HepG2 (cell line): Measurements from ENCODE around the gene OTUB2. TPM values are rescaled to one million over a fixed set of nuclear protein-coding genes. Genes with fewer than 3 reads are reported as not detected.

Source experiments
- ATAC-seq: fragments of 200-7000 bp; cut with Tn5 transposase; 3 replicates; pipeline ENCODE4 v1.9.1; 2020; ENCODE audit warnings: mild to moderate bottlenecking, moderate library complexity
- BruUV-seq: library from RNA; stranded (reverse); fragments of 400-500 nt; replicated peaks from 2 replicates; lab custom pipeline; 2021; lab: Mats Ljungman, UMichigan
- CTCF ChIA-PET: fragments of 300-600 bp; formaldehyde crosslinking; extraction: SDS; loops from one replicate; lab custom pipeline; 2021; ENCODE audit warnings: low total read pairs, inconsistent platforms, low intra/inter-chr PET ratio; lab: Yijun Ruan, JAX
- POLR2A ChIA-PET: fragments of 350-600 bp; sonication (Branson Sonifier 250); formaldehyde crosslinking; loops from one replicate; lab custom pipeline; 2020; ENCODE audit warnings: antibody characterized with exemption, inconsistent platforms; lab: Yijun Ruan, JAX
- DNase-seq: peaks from one replicate; pipeline ENCODE4 v3.0.0-alpha.2; 2015; ENCODE audit warnings: low spot score
- FAIRE-seq: peaks from 3 replicates; lab custom pipeline; 2011; peaks lifted over from hg19 to GRCh38; lab: Jason Lieb, UNC
- H2AFZ ChIP-seq: one replicate; pipeline ENCODE4 v1.6.1; 2011; ENCODE audit warnings: low read length, inconsistent platforms
- H3K27ac ChIP-seq: fragments of 300-600 bp; 3 replicates; pipeline ENCODE4 v1.8.0; 2011; ENCODE audit warnings: mixed run types, mild to moderate bottlenecking, mixed read lengths, low read length, inconsistent platforms; ENCODE audit not compliant: insufficient read depth; ENCODE audit errors: extremely low read length
- H3K27me3 ChIP-seq, 2 experiments: fragments of 200-600 bp in 1 of 2; 2 replicates in 1 of 2; 3 replicates in 1 of 2; pipeline versions ENCODE4 v1.6.0 to v1.8.0; 2011; ENCODE audit warnings: low read length in 2 of 2, mild to moderate bottlenecking in 2 of 2, moderate library complexity in 2 of 2, inconsistent platforms in 1 of 2; ENCODE audit not compliant: insufficient read depth in 2 of 2, control insufficient read depth in 1 of 2
- H3K36me3 ChIP-seq, 2 experiments: fragments of 200-600 bp in 1 of 2; replicated peaks in 1 of 2; 2 replicates in 1 of 2; 3 replicates in 1 of 2; pipeline versions ENCODE4 v1.5.1 to v1.8.0; 2011; ENCODE audit warnings: low read length in 2 of 2, inconsistent platforms in 1 of 2; ENCODE audit not compliant: insufficient read depth in 2 of 2, control insufficient read depth in 1 of 2
- H3K4me1 ChIP-seq: 2 replicates; pipeline ENCODE4 v1.5.1; 2012; ENCODE audit warnings: low read length, inconsistent platforms; ENCODE audit not compliant: insufficient read depth
- H3K4me2 ChIP-seq: 2 replicates; pipeline ENCODE4 v1.6.0; 2011; ENCODE audit warnings: low read depth, low read length, inconsistent platforms
- H3K4me3 ChIP-seq, 3 experiments: fragments of 200-600 bp in 1 of 3; sonication (generic), shearing (Covaris generic) in 1 of 3; replicated peaks in 1 of 3; 2 replicates each; pipeline ENCODE4 v1.5.1; 2011 to 2016; ENCODE audit warnings: low read length in 3 of 3, inconsistent platforms in 2 of 3, low read depth in 2 of 3, mild to moderate bottlenecking in 2 of 3, control low read depth in 1 of 3, mixed read lengths in 1 of 3; ENCODE audit not compliant: insufficient read depth in 1 of 3
- H3K79me2 ChIP-seq: one replicate; pipeline ENCODE4 v1.6.1; 2011; ENCODE audit warnings: low read length, inconsistent platforms; ENCODE audit not compliant: insufficient read depth
- H3K9ac ChIP-seq: 2 replicates; pipeline ENCODE4 v1.6.0; 2011; ENCODE audit warnings: mild to moderate bottlenecking, low read depth, low read length, inconsistent platforms; ENCODE audit not compliant: insufficient read depth
- H3K9me3 ChIP-seq: 2 replicates; pipeline ENCODE4 v1.5.1; 2012; ENCODE audit warnings: mild to moderate bottlenecking, low read length
- H4K20me1 ChIP-seq: 2 replicates; pipeline ENCODE4 v1.6.0; 2011; ENCODE audit warnings: inconsistent platforms, mild to moderate bottlenecking, low read length, moderate library complexity; ENCODE audit not compliant: insufficient read depth
- GATAD1 ChIP-seq: IDR thresholded peaks from 2 replicates; pipeline ENCODE4 v1.6.1; 2016; ENCODE audit warnings: missing genetic modification reagents, missing compliant biosample characterization
- MYC ChIP-seq: sonication (generic); formaldehyde crosslinking; IDR thresholded peaks from 2 replicates; pipeline ENCODE4 v1.9.0; 2021; ENCODE audit warnings: missing genetic modification reagents, borderline replicate concordance
- ZBTB39 ChIP-seq: sonication (generic); formaldehyde crosslinking; IDR thresholded peaks from 2 replicates; pipeline ENCODE4 v1.5.0; 2020; ENCODE audit warnings: missing genetic modification reagents
- ZMYM3 ChIP-seq: sonication (generic); formaldehyde crosslinking; IDR thresholded peaks from 2 replicates; pipeline ENCODE4 v1.5.1; 2020; ENCODE audit warnings: mild to moderate bottlenecking, missing genetic modification reagents
- WGBS: methylation state at CpG from one replicate; pipeline ENCODE4 v1.1.6; 2017; ENCODE audit warnings: low lambda C conversion rate; 5-methylcytosine and 5-hydroxymethylcytosine counted together
- in situ Hi-C: cut with HindIII; loops from 2 replicates; pipeline ENCODE4 v1.10.0; 2017; ENCODE audit warnings: low pct_unique_long_range_greater_than_20kb; ENCODE audit not compliant: extremely low pct_ligation_motif_present
- intact Hi-C: fragments of 100-400 bp; cut with micrococcal nuclease; formaldehyde crosslinking; loops from one replicate; pipeline ENCODE4 v1.10.0; 2022; ENCODE audit not compliant: unreplicated experiment
- polyA plus RNA-seq, 8 experiments: library from polyadenylated mRNA; depleted of rRNA in 3 of 8; stranded (reverse) in 7 of 8; unstranded in 1 of 8; fragments of >200 nt; fragmentation: Illumina TruSeq in 4 of 8; extraction: Trizol in 4 of 8; gene quantifications; 2 replicates each; pipeline versions ENCODE4 v1.2.1 to v1.2.3, GENCODE V29; 2011 to 2016; ENCODE audit warnings: low read depth in 4 of 8, missing spikeins in 1 of 8, mixed read lengths in 1 of 8; ENCODE audit not compliant: insufficient read depth in 1 of 8
- total RNA-seq, 5 experiments: library from RNA; depleted of rRNA; stranded (reverse); fragments of >200 nt; fragmentation: Illumina TruSeq; extraction: Trizol; gene quantifications; 2 replicates each; pipeline ENCODE4 v1.2.3, GENCODE V29; 2016; ENCODE audit warnings: low read depth in 1 of 5
- TF ChIP-seq, protein P1 (sequence below): sonication (generic); formaldehyde crosslinking; IDR thresholded peaks from 2 replicates; pipeline ENCODE4 v1.4.0; 2020; ENCODE audit warnings: missing genetic modification reagents, borderline replicate concordance

OTUB2 gene
- total and polyA plus RNA-seq, 2 of the 13 experiments (the other 11 are each of a cell fraction or from before 2014, with no cell fraction given): 2.2 to 2.4 TPM

GRCh38 chr14:93991649-93992048 lies 34.5 kb upstream of the OTUB2 start:
- no peaks in the 10 kb centered on the region for H4K20me1 ChIP-seq
- in situ Hi-C loops (no loop called here), intact Hi-C loops (no loop called here)
- no peak overlapping the region for H2AFZ ChIP-seq
- H3K79me2 ChIP-seq: no peaks in the 10 kb centered on the region
- H3K4me3 ChIP-seq: no peak overlapping the region
- ChIA-PET POLR2A (no interaction called here), CTCF (no interaction called here)
- ATAC-seq: no peak
- BruUV-seq: no TSS peak
- H3K4me1 ChIP-seq: peaks cover 40% of the 10 kb centered on the region
- no peaks in the 10 kb centered on the region for H3K36me3 ChIP-seq
- peaks cover 4 to 65% of the 10 kb centered on the region in 2 experiments; a peak in 4 of 5 replicates for H3K27me3 ChIP-seq
- H3K9me3 ChIP-seq: no peaks in the 10 kb centered on the region
- H3K9ac ChIP-seq: no peak overlapping the region
- FAIRE-seq: no peak
- no peak overlapping the region for H3K4me2 ChIP-seq
- no peak overlapping the region for H3K27ac ChIP-seq
- no peak for DNase-seq
- 55% methylated on average over 4 of the region's 4 CpGs for WGBS
- TF ChIP-seq ZMYM3 (CRISPR knock-in tag): peak; percentile 62; the same call in 1 of the 2 replicates
- no peak for TF ChIP-seq GATAD1 (CRISPR knock-in tag)
- TF ChIP-seq ZBTB39 (CRISPR knock-in tag): no peak
- TF ChIP-seq, protein P1, sequence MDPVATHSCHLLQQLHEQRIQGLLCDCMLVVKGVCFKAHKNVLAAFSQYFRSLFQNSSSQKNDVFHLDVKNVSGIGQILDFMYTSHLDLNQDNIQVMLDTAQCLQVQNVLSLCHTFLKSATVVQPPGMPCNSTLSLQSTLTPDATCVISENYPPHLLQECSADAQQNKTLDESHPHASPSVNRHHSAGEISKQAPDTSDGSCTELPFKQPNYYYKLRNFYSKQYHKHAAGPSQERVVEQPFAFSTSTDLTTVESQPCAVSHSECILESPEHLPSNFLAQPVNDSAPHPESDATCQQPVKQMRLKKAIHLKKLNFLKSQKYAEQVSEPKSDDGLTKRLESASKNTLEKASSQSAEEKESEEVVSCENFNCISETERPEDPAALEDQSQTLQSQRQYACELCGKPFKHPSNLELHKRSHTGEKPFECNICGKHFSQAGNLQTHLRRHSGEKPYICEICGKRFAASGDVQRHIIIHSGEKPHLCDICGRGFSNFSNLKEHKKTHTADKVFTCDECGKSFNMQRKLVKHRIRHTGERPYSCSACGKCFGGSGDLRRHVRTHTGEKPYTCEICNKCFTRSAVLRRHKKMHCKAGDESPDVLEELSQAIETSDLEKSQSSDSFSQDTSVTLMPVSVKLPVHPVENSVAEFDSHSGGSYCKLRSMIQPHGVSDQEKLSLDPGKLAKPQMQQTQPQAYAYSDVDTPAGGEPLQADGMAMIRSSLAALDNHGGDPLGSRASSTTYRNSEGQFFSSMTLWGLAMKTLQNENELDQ (CRISPR knock-in tag): no peak
- TF ChIP-seq MYC (CRISPR knock-in tag): no peak
